GM23338 (cell line): Measurements from ENCODE around the gene IPO13.

Experiments used
- CTCF ChIP-seq, 2 experiments: fragments of 200-600 bp in 1 of 2; sonication (generic) in 1 of 2; conservative IDR thresholded peaks; 2 replicates each; pipeline versions ENCODE4 v1.5.1 to v1.6.1; 2016 to 2017; ENCODE audit warnings: antibody characterized with exemption in 2 of 2, low read depth in 2 of 2, mild to moderate bottlenecking in 2 of 2, moderate library complexity in 1 of 2
- EZH2 ChIP-seq: fragments of 200-600 bp; sonication (generic); IDR thresholded peaks from one replicate; pipeline ENCODE4 v1.8.0; 2017; ENCODE audit warnings: antibody characterized with exemption, mild to moderate bottlenecking, low read depth; ENCODE audit not compliant: unreplicated experiment
- JUNB ChIP-seq: IDR thresholded peaks from one replicate; pipeline ENCODE4 v1.6.1; 2016; ENCODE audit warnings: antibody characterized with exemption; ENCODE audit not compliant: unreplicated experiment
- POLR2AphosphoS5 ChIP-seq: IDR thresholded peaks from 2 replicates; pipeline ENCODE4 v1.6.1; 2016; ENCODE audit warnings: antibody characterized with exemption, low read depth
- ZNF114 ChIP-seq: fragments of 250-450 bp; sonication (Bioruptor Pico); IDR thresholded peaks from 2 replicates; pipeline ENCODE4 v1.5.0; 2020; ENCODE audit warnings: mild to moderate bottlenecking, moderate library complexity
- ZNF331 ChIP-seq: fragments of 250-450 bp; sonication (Bioruptor Pico); IDR thresholded peaks from 2 replicates; pipeline ENCODE4 v1.5.0; 2020; ENCODE audit warnings: low read depth, mild to moderate bottlenecking, moderate library complexity

- TF ChIP-seq CTCF (conservative IDR thresholded peaks at IDR 0.05; ENCODE audit: low read depth in 2 of 2) = peak; percentile 61 to 84
- TF ChIP-seq EZH2 = no peak
- TF ChIP-seq POLR2AphosphoS5 = peak; percentile 85
- no peak for TF ChIP-seq ZNF114 (CRISPR knock-in tag)
- TF ChIP-seq JUNB = no peak
- no peak for TF ChIP-seq ZNF331 (CRISPR knock-in tag)
These were observed at the start of gene IPO13 for GRCh38 chr1:43946236-43947060.
